GM10248 (cell line): Measurements from ENCODE around the gene S100A2.

Experiments used
- CTCF ChIA-PET: fragments of 300-600 bp; sonication (Branson Sonifier 250); formaldehyde crosslinking; extraction: SDS; loops from one replicate; lab custom pipeline; 2021; ENCODE audit warnings: antibody characterized with exemption; lab: Yijun Ruan, JAX
- POLR2A ChIA-PET: fragments of 350-650 bp; sonication (Branson Sonifier 250); formaldehyde crosslinking; extraction: SDS; loops from one replicate; lab custom pipeline; 2020; ENCODE audit warnings: antibody characterized with exemption; lab: Yijun Ruan, JAX
- DNase-seq: peaks from one replicate; pipeline ENCODE4 v3.0.0; 2012; ENCODE audit errors: extremely low spot score
- CTCF ChIP-seq: IDR thresholded peaks from 2 replicates; pipeline ENCODE4 v1.5.1; 2012; ENCODE audit warnings: mild to moderate bottlenecking, low read depth; ENCODE audit errors: extremely low read depth, missing control alignments, control extremely low read depth

S100A2 gene

GRCh38 chr1:153565529-153566374, at the start of gene S100A2:
S100A2 (minus strand) TSS chr1:153565844; CDS start chr1:153563877, 1,967 bp downstream.
- peak; percentile 75 for DNase-seq
- CTCF ChIA-PET = interaction anchor here (0.9 to 8.3 kb wide), 8 partner anchors 15 to 213 kb away, joined by 3 to 73 read pairs (median 4); partner anchors contain the start of genes S100A1, S100A13 and S100A6
- no peak for TF ChIP-seq CTCF
- POLR2A ChIA-PET = interaction anchor here (0.7 kb wide), 1 partner anchor 16 kb away, joined by 6 read pairs; no protein-coding TSS in a partner anchor

- TF ChIP-seq CTCF = no peak
- ChIA-PET POLR2A (no interaction called here), CTCF (interaction anchor here (0.6 to 9.1 kb wide), 13 partner anchors 8 to 372 kb away, joined by 3 to 136 read pairs (median 5); partner anchors contain the start of genes S100A1, S100A13 and S100A4)
- DNase-seq = peak; percentile 15
Measured at GRCh38 chr1:153615406-153615805, 49.8 kb upstream of the S100A2 start.

DNA sequence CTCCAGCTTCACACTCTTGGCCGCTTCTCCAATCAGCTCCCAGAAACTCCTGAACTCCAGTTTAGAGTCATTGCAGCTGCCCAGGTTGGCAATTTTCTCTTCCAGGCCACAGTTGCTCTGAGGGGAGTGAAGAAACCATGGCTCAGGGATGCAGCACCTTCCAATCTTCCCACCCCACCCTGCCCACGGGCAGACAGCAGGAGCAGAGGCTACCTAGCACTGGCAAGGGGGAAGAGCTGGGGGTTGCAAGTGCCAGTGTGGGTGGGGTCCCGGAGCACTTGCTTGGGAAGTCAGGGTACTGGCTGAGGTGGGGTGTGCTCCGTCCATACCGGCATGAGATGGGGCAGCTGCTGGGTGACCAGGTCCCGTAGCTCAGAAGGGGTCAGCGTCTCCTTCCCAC, 49.3 kb upstream of the S100A2 start:
- POLR2A ChIA-PET = no interaction called here
- peak; percentile 10 for DNase-seq
- CTCF ChIA-PET = interaction anchor here (0.8 to 9.1 kb wide), 11 partner anchors 9 to 372 kb away, joined by 3 to 136 read pairs (median 5); partner anchors contain the start of genes S100A1, S100A13 and S100A4
- TF ChIP-seq CTCF = no peak

- DNase-seq = peak; percentile 8
- ChIA-PET POLR2A (no interaction called here), CTCF (interaction anchor here (1.1 to 9.1 kb wide), 9 partner anchors 9 to 373 kb away, joined by 4 to 136 read pairs (median 5); partner anchors contain the start of genes S100A1, S100A13 and S100A4)
- TF ChIP-seq CTCF = no peak
Measured at GRCh38 chr1:153614189-153614900, 48.7 kb upstream of the S100A2 start.

DNA sequence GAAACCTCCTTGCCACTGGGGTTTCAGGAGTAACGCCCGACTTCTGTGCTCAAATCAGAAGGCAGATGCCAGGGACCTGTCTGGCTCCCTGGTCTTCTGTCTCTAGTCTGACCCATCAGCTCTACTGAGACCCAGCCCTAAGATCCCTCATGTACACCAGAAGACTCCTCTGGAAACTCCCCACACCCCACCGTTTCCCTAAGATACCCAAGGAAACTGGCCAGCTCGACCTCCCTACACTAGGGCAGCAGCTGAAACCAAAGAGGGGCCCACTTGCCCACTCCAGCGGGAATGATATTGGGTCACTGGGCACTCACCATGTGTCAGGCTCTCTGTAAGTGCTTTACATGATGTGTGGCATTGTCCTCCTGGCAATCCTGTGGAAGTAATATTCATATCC, 47.8 kb upstream of the S100A2 start:
- ChIA-PET CTCF (interaction anchor here (3.2 to 9.1 kb wide), 2 partner anchors 14 to 43 kb away, joined by 16 to 136 read pairs; partner anchors contain the start of genes S100A1 and S100A13), POLR2A (no interaction called here)
- DNase-seq = peak; percentile 12
- TF ChIP-seq CTCF = no peak
